GM21737 (cell line): ENCODE measurements around the gene ABHD1.
A peak's percentile ranks its signal among the peaks of the same experiment; 100 is the strongest.
"Not testable (repeated sequence)": the region's sequence is repeated elsewhere in the genome, so short reads cannot be mapped to it uniquely, and the experiment has no call there.

Experiments
- ATAC-seq: cut with Tn5 transposase; IDR thresholded peaks from one replicate; pipeline ENCODE4 v1.9.1; 2021; ENCODE audit warnings: mild to moderate bottlenecking, moderate library complexity; ENCODE audit not compliant: unreplicated experiment

The ABHD1 gene

GRCh38 chr2:27109083-27109482, 14.5 kb upstream of the ABHD1 start:
- ATAC-seq: no peak

GRCh38 chr2:27110603-27111352, 12.8 kb upstream of the ABHD1 start:
- ATAC-seq: not testable (repeated sequence)

GRCh38 chr2:27111392-27112078, 12.1 kb upstream of the ABHD1 start:
- ATAC-seq: not testable (repeated sequence)

GRCh38 chr2:27115519-27115918, 8.1 kb upstream of the ABHD1 start:
- ATAC-seq: no peak

- no peak for ATAC-seq
Measured at GRCh38 chr2:27117995-27118524, 5.6 kb upstream of the ABHD1 start.

GRCh38 chr2:27118525-27119329, 4.9 kb upstream of the ABHD1 start, which contains the start of gene CGREF1:
CGREF1 (minus strand) TSS chr2:27119128; CDS start chr2:27104366, 14,762 bp downstream.
- no peak for ATAC-seq

- not testable (repeated sequence) for ATAC-seq
Measured at GRCh38 chr2:27119330-27119670, 4.3 kb upstream of the ABHD1 start.

- ATAC-seq: no peak
Measured at GRCh38 chr2:27121906-27122305, 1.7 kb upstream of the ABHD1 start.

GRCh38 chr2:27122791-27123190, 824 bp upstream of the ABHD1 start:
- no peak for ATAC-seq

GRCh38 chr2:27125104-27125503, 1.5 kb downstream of the ABHD1 start:
- ATAC-seq: no peak

- no peak for ATAC-seq
Measured at GRCh38 chr2:27126252-27126710, 2.7 kb downstream of the ABHD1 start.

GRCh38 chr2:27127883-27128667, 4.5 kb downstream of the ABHD1 start:
- no peak for ATAC-seq

GRCh38 chr2:27128668-27129571, 5.3 kb downstream of the ABHD1 start:
- ATAC-seq: no peak

- ATAC-seq: no peak
Measured at GRCh38 chr2:27130396-27130795, 6.8 kb downstream of the ABHD1 start.

GRCh38 chr2:27131429-27131828, 7.8 kb downstream of the ABHD1 start:
- no peak for ATAC-seq

GRCh38 chr2:27133195-27133875, 9.7 kb downstream of the ABHD1 start:
- no peak for ATAC-seq

- ATAC-seq: peak; percentile 71
Measured at GRCh38 chr2:27133905-27134780, 10.5 kb downstream of the ABHD1 start, which contains the start of gene PREB. PREB (minus strand) TSS chr2:27134636; CDS start chr2:27134421, 215 bp downstream.
